Stimulated activated CD4-positive, alpha-beta T cell treated with anti-CD3 and anti-CD28 coated beads, Interleukin-15, amount 100 ng/mL, for 48 hours (primary cell): ENCODE measurements around the gene LRRC17.
"Not testable (repeated sequence)": the region's sequence is repeated elsewhere in the genome, so short reads cannot be mapped to it uniquely, and the experiment has no call there.

Experiments used
- DNase-seq, 2 donors: peaks; one replicate each; pipeline ENCODE4 v3.0.0-alpha.2; 2020; ENCODE audit warnings: low read depth in 2 of 2

The LRRC17 gene

GRCh38 chr7:102897211-102897631, 15.6 kb upstream of the LRRC17 start:
- no peak for DNase-seq

GRCh38 chr7:102897856-102898531, 14.8 kb upstream of the LRRC17 start:
- no peak for DNase-seq

GRCh38 chr7:102898532-102898859, 14.3 kb upstream of the LRRC17 start:
- no peak for DNase-seq

- DNase-seq: not testable (repeated sequence)
These were observed 10.7 kb upstream of the LRRC17 start for GRCh38 chr7:102902052-102902451.

GRCh38 chr7:102903576-102903975, 9.2 kb upstream of the LRRC17 start:
- not testable (repeated sequence) for DNase-seq

- DNase-seq: no peak
These were observed 4.1 kb upstream of the LRRC17 start for GRCh38 chr7:102908676-102909075.

GRCh38 chr7:102913826-102914225, 1.0 kb downstream of the LRRC17 start:
- DNase-seq: no peak

- no peak for DNase-seq
These were observed 1.8 kb downstream of the LRRC17 start for GRCh38 chr7:102914585-102914984.

GRCh38 chr7:102916426-102916825, 3.6 kb downstream of the LRRC17 start:
- no peak for DNase-seq

- no peak for DNase-seq
These were observed 4.1 kb downstream of the LRRC17 start for GRCh38 chr7:102916881-102917280.

GRCh38 chr7:102917436-102918353, 4.9 kb downstream of the LRRC17 start:
- DNase-seq: no peak

GRCh38 chr7:102918845-102919244, 6.0 kb downstream of the LRRC17 start:
- DNase-seq: no peak

GRCh38 chr7:102925976-102926782, 13.4 kb downstream of the LRRC17 start:
- DNase-seq: no peak

GRCh38 chr7:102926783-102927140, 14.0 kb downstream of the LRRC17 start:
- no peak for DNase-seq

- no peak for DNase-seq
These were observed 14.6 kb downstream of the LRRC17 start for GRCh38 chr7:102927312-102927933.

GRCh38 chr7:102931757-102932156, 19.0 kb downstream of the LRRC17 start:
- DNase-seq: no peak

- DNase-seq: no peak
These were observed 21.0 kb downstream of the LRRC17 start for GRCh38 chr7:102933763-102934162.

- DNase-seq: no peak
These were observed 21.4 kb downstream of the LRRC17 start for GRCh38 chr7:102934239-102934638.

- DNase-seq: no peak
These were observed 21.9 kb downstream of the LRRC17 start for GRCh38 chr7:102934701-102935100.

GRCh38 chr7:102935450-102936115, 22.8 kb downstream of the LRRC17 start:
- DNase-seq: no peak

- no peak for DNase-seq
These were observed 25.9 kb downstream of the LRRC17 start for GRCh38 chr7:102938679-102939078.
